ENCODE measurements around the gene GCH1. TPM values are rescaled to one million over a fixed set of nuclear protein-coding genes. Genes with fewer than 3 reads are reported as not detected.
A peak's percentile ranks its signal among the peaks of the same experiment; 100 is the strongest.

Gene GCH1
- total RNA-seq, 2 experiments from 2014 or later: 18.4 to 20.4 TPM

- no peaks in the 10 kb centered on the region for H3K9me3 Mint-ChIP-seq
- peaks cover 61% of the 10 kb centered on the region for H3K4me1 Mint-ChIP-seq (ENCODE audit: low read depth)
- no peaks in the 10 kb centered on the region for H3K27me3 Mint-ChIP-seq
- Histone ChIP-seq H3K9me3 (ENCODE audit: control insufficient read depth in 1 of 2, insufficient read depth in 1 of 2, low read length in 2 of 2) (no peaks in the 10 kb centered on the region), H3K27ac (ENCODE audit: low read depth in 1 of 2, low read length in 2 of 2) (peak overlapping the region; percentile 61 to 74), H3K4me1 (ENCODE audit: insufficient read depth, low read length) (peaks cover 27% of the 10 kb centered on the region), H3K36me3 (ENCODE audit: insufficient read depth, low read length) (no peaks in the 10 kb centered on the region), H3K27me3 (ENCODE audit: control insufficient read depth in 1 of 2, insufficient read depth in 2 of 2, low read length in 2 of 2) (no peaks in the 10 kb centered on the region), H3K4me3 (ENCODE audit: low read length) (no peak overlapping the region)
- ATAC-seq (ENCODE audit: poor library complexity): no peak
- ChIA-PET POLR2A (interaction anchor here (1.3 to 4.2 kb wide), 4 partner anchors 19 to 169 kb away, joined by 4 to 58 read pairs (median 11); partner anchors contain the start of genes GCH1, MAPK1IP1L, SOCS4 and WDHD1), CTCF (no interaction called here)
- H3K27ac Mint-ChIP-seq: peak overlapping the region; percentile 88
- no peak for DNase-seq
- H3K36me3 Mint-ChIP-seq (ENCODE audit: low read depth): no peaks in the 10 kb centered on the region
- no peak for TF ChIP-seq CTCF (IDR thresholded peaks at IDR 0.05)
- H3K4me3 Mint-ChIP-seq: peak overlapping the region; percentile 95
- intact Hi-C loops (cut with DNase I, micrococcal nuclease): no loop called here
Observed at GRCh38 chr14:54882521-54882920, 20.1 kb downstream of the GCH1 start.

GRCh38 chr14:54881761-54882401 is 20.7 kb downstream of the GCH1 start:
- peak overlapping the region; percentile 95 for H3K4me3 Mint-ChIP-seq
- DNase-seq (peak in 5 of 14 experiments; percentile 6 to 64 (median 44)), ATAC-seq (ENCODE audit: poor library complexity) (peak; percentile 63)
- H3K9me3 ChIP-seq (ENCODE audit: control insufficient read depth in 1 of 2, insufficient read depth in 1 of 2, low read length in 2 of 2): no peaks in the 10 kb centered on the region
- H3K9me3 Mint-ChIP-seq: no peaks in the 10 kb centered on the region
- H3K4me3 ChIP-seq (ENCODE audit: low read length): peak overlapping the region; percentile 62
- H3K27ac ChIP-seq (ENCODE audit: low read depth in 1 of 2, low read length in 2 of 2): peak overlapping the region; percentile 61 to 74
- no peaks in the 10 kb centered on the region for H3K36me3 ChIP-seq (ENCODE audit: insufficient read depth, low read length)
- no peak for TF ChIP-seq CTCF (IDR thresholded peaks at IDR 0.05)
- peak overlapping the region; percentile 88 for H3K27ac Mint-ChIP-seq
- ChIA-PET CTCF (interaction anchor here (1.0 to 1.7 kb wide), 6 partner anchors 12 to 145 kb away, joined by 3 to 7 read pairs (median 3); partner anchors contain the start of genes GCH1, SOCS4 and WDHD1), POLR2A (interaction anchor here (0.5 to 4.2 kb wide), 16 partner anchors 9 to 1733 kb away, joined by 3 to 58 read pairs (median 4); partner anchors contain the start of genes CNIH1, GCH1, GMFB and MAPK1IP1L)
- no peaks in the 10 kb centered on the region for H3K27me3 ChIP-seq (ENCODE audit: control insufficient read depth in 1 of 2, insufficient read depth in 2 of 2, low read length in 2 of 2)
- intact Hi-C loops (cut with DNase I, micrococcal nuclease): loop anchor here in 1 of 2 experiments (1.0 kb wide), 1 partner anchor 20 kb away; the partner anchor contains the start of gene GCH1
- peaks cover 30% of the 10 kb centered on the region for H3K4me1 ChIP-seq (ENCODE audit: insufficient read depth, low read length)
- no peaks in the 10 kb centered on the region for H3K36me3 Mint-ChIP-seq (ENCODE audit: low read depth)
- H3K4me1 Mint-ChIP-seq (ENCODE audit: low read depth): peaks cover 59% of the 10 kb centered on the region
- H3K27me3 Mint-ChIP-seq: no peaks in the 10 kb centered on the region

- H3K4me1 Mint-ChIP-seq (ENCODE audit: low read depth): peaks cover 59% of the 10 kb centered on the region
- peak in 7 of 14 experiments; percentile 11 to 77 (median 45) for DNase-seq
- H3K27me3 ChIP-seq (ENCODE audit: control insufficient read depth in 1 of 2, insufficient read depth in 2 of 2, low read length in 2 of 2): no peaks in the 10 kb centered on the region
Observed at GRCh38 chr14:54881235-54881760, 21.3 kb downstream of the GCH1 start.

More at GRCh38 chr14:54881235-54881760, 21.3 kb downstream of the GCH1 start:
- no peaks in the 10 kb centered on the region for H3K9me3 ChIP-seq (ENCODE audit: control insufficient read depth in 1 of 2, insufficient read depth in 1 of 2, low read length in 2 of 2)
- peaks cover 30% of the 10 kb centered on the region for H3K4me1 ChIP-seq (ENCODE audit: insufficient read depth, low read length)
- POLR2A ChIA-PET: interaction anchor here (0.5 to 4.2 kb wide), 17 partner anchors 9 to 1734 kb away, joined by 3 to 58 read pairs (median 4); partner anchors contain the start of genes CNIH1, GCH1, GMFB and MAPK1IP1L
- no peak for TF ChIP-seq CTCF (IDR thresholded peaks at IDR 0.05)
- intact Hi-C loops (cut with DNase I, micrococcal nuclease): loop anchor here in 1 of 2 experiments (1.0 kb wide), 1 partner anchor 21 kb away; the partner anchor contains the start of gene GCH1
- H3K27ac ChIP-seq (ENCODE audit: low read depth in 1 of 2, low read length in 2 of 2): peak overlapping the region; percentile 61 to 74
- peak overlapping the region; percentile 62 for H3K4me3 ChIP-seq (ENCODE audit: low read length)
- H3K36me3 ChIP-seq (ENCODE audit: insufficient read depth, low read length): no peaks in the 10 kb centered on the region
- ATAC-seq (ENCODE audit: poor library complexity): peak; percentile 73
- Mint-ChIP-seq H3K27me3 (no peaks in the 10 kb centered on the region), H3K36me3 (ENCODE audit: low read depth) (no peaks in the 10 kb centered on the region), H3K4me3 (peak overlapping the region; percentile 95), H3K27ac (peak overlapping the region; percentile 88), H3K9me3 (no peaks in the 10 kb centered on the region)
- CTCF ChIA-PET: interaction anchor here (1.0 to 1.7 kb wide), 6 partner anchors 12 to 145 kb away, joined by 3 to 7 read pairs (median 3); partner anchors contain the start of genes GCH1, SOCS4 and WDHD1
